Activated CD4-positive, alpha-beta memory T cell treated with anti-CD3 and anti-CD28 coated beads, Interleukin-2, amount 10 ng/mL, durations not matched to agents 7 days and 5 days (primary cell): ENCODE measurements around the gene SYT8. TPM values are rescaled to one million over a fixed set of nuclear protein-coding genes. Genes with fewer than 3 reads are reported as not detected.
"Not testable (repeated sequence)": the region's sequence is repeated elsewhere in the genome, so short reads cannot be mapped to it uniquely, and the experiment has no call there.

ENCODE experiments used
- CTCF ChIA-PET: fragments of 350-600 bp; sonication (Branson Sonifier 250); formaldehyde crosslinking; loops from one replicate; lab custom pipeline; 2021; ENCODE audit warnings: antibody characterized with exemption, inconsistent platforms; lab: Charles Lee
- POLR2A ChIA-PET: fragments of 350-600 bp; sonication (Branson Sonifier 250); formaldehyde crosslinking; loops from one replicate; lab custom pipeline; 2021; ENCODE audit warnings: antibody characterized with exemption; lab: Charles Lee
- DNase-seq: peaks from one replicate; pipeline ENCODE4 v3.0.0-alpha.2; 2020
- H3K27ac Mint-ChIP-seq: one replicate; pipeline ENCODE4 v1.8.0; 2021; ENCODE audit warnings: mild to moderate bottlenecking, mixed read lengths
- H3K27me3 Mint-ChIP-seq: one replicate; pipeline ENCODE4 v1.8.0; 2021; ENCODE audit warnings: mixed read lengths
- H3K36me3 Mint-ChIP-seq: one replicate; pipeline ENCODE4 v1.8.0; 2021; ENCODE audit warnings: low read depth, mixed read lengths
- H3K4me1 Mint-ChIP-seq: one replicate; pipeline ENCODE4 v1.8.0; 2021; ENCODE audit warnings: mixed read lengths
- H3K4me3 Mint-ChIP-seq: one replicate; pipeline ENCODE4 v1.8.0; 2021; ENCODE audit warnings: mild to moderate bottlenecking, mixed read lengths
- H3K9me3 Mint-ChIP-seq: one replicate; pipeline ENCODE4 v1.8.0; 2021; ENCODE audit warnings: mixed read lengths
- total RNA-seq, 2 experiments: library from RNA; stranded (reverse); gene quantifications; one replicate each; pipeline ENCODE4 v1.2.3, GENCODE V29; 2021

SYT8 gene
- total RNA-seq, 2 experiments from 2014 or later, result not detected

GRCh38 chr11:1886551-1886950 is 51.8 kb downstream of the SYT8 start:
- H3K9me3 Mint-ChIP-seq, CTCF ChIA-PET, H3K4me3 Mint-ChIP-seq, H3K27ac Mint-ChIP-seq, DNase-seq, POLR2A ChIA-PET, H3K27me3 Mint-ChIP-seq: not testable (repeated sequence)
- H3K36me3 Mint-ChIP-seq, result peaks cover 27% of the 10 kb centered on the region
- H3K4me1 Mint-ChIP-seq, result peaks cover 37% of the 10 kb centered on the region

Other genes with a start within 250 kb of the SYT8 start
- gene KRTAP5-1, start 249.7 kb upstream of the SYT8 start, total RNA-seq, result not detected
- gene KRTAP5-2, start 236.7 kb upstream of the SYT8 start, total RNA-seq, result not detected
- not detected for gene KRTAP5-3, start 226.5 kb upstream of the SYT8 start, total RNA-seq
- not detected for gene KRTAP5-4, start 212.9 kb upstream of the SYT8 start, total RNA-seq
- gene KRTAP5-5, start 205.2 kb upstream of the SYT8 start, total RNA-seq, result not detected
- not detected for gene KRTAP5-6, start 137.8 kb upstream of the SYT8 start, total RNA-seq
- gene IFITM10, start 84.4 kb upstream of the SYT8 start, total RNA-seq, result 1 to 10 TPM in 1 of 2 experiments, under 1 TPM in 1; 0.70 to 1.3 TPM
- gene CTSD, start 71.1 kb upstream of the SYT8 start, total RNA-seq, result 100 to 1,000 TPM; 156 to 172 TPM
- under 1 TPM; 0.38 to 0.60 TPM for gene TNNI2, start 4.0 kb downstream of the SYT8 start, total RNA-seq
- gene LSP1, start 18.1 kb downstream of the SYT8 start, total RNA-seq, result 100 to 1,000 TPM; 590 TPM
- under 1 TPM; 0.08 TPM for gene PRR33, start 56.9 kb downstream of the SYT8 start, total RNA-seq
- 1 to 10 TPM; 6.6 to 9.7 TPM for gene TNNT3, start 84.7 kb downstream of the SYT8 start, total RNA-seq
- 10 to 100 TPM; 99.8 to 99.9 TPM for gene MRPL23, start 112.3 kb downstream of the SYT8 start, total RNA-seq
- gene H19, start 162.9 kb downstream of the SYT8 start, total RNA-seq, result not detected